Esophagus muscularis mucosa (tissue), 4 donors: Measurements from ENCODE around the gene LRGUK. TPM values are rescaled to one million over a fixed set of nuclear protein-coding genes. Genes with fewer than 3 reads are reported as not detected.

ENCODE experiments used
- DNase-seq: peaks from one replicate; pipeline ENCODE4 v3.0.0-alpha.2; 2017; ENCODE audit errors: extremely low spot score
- H3K27ac ChIP-seq, 4 donors: fragments of 200-600 bp; sonication (generic); replicated peaks in 1 of 4; 1 replicate in 3 of 4; 2 replicates in 1 of 4; pipeline ENCODE4 v1.5.1; 2016 to 2019; ENCODE audit warnings: mild to moderate bottlenecking in 1 of 4
- H3K27me3 ChIP-seq, 4 donors: fragments of 200-600 bp; sonication (generic); one replicate each; pipeline versions ENCODE4 v1.5.1 to v1.6.0; 2016 to 2019
- H3K36me3 ChIP-seq, 4 donors: fragments of 200-600 bp; sonication (generic); one replicate each; pipeline ENCODE4 v1.5.1; 2016 to 2019
- H3K4me1 ChIP-seq, 4 donors: fragments of 200-600 bp; sonication (generic); one replicate each; pipeline ENCODE4 v1.5.1; 2016 to 2019
- H3K4me3 ChIP-seq, 4 donors: fragments of 200-600 bp; sonication (generic); 1 replicate in 2 of 4; 2 replicates in 2 of 4; pipeline ENCODE4 v1.5.1; 2016 to 2019; ENCODE audit warnings: mild to moderate bottlenecking in 4 of 4, moderate library complexity in 1 of 4
- H3K9me3 ChIP-seq, 4 donors: fragments of 200-600 bp; sonication (generic); 1 replicate in 3 of 4; 2 replicates in 1 of 4; pipeline ENCODE4 v1.5.1; 2016 to 2019
- EP300 ChIP-seq: sonication (generic); formaldehyde crosslinking; IDR thresholded peaks from one replicate; pipeline ENCODE4 v1.6.1; 2017; ENCODE audit warnings: antibody characterized with exemption
- POLR2A ChIP-seq: fragments of 450-650 bp; IDR thresholded peaks from one replicate; pipeline ENCODE4 v1.6.1; 2017; ENCODE audit warnings: antibody characterized with exemption, moderate library complexity, mild to moderate bottlenecking, low read depth
- POLR2AphosphoS5 ChIP-seq, 2 donors: sonication (generic); formaldehyde crosslinking; IDR thresholded peaks; one replicate each; pipeline ENCODE4 v1.6.1; 2017; ENCODE audit warnings: antibody characterized with exemption in 2 of 2
- WGBS: methylation state at CpG from one replicate; pipeline ENCODE4 v1.1.5; 2018; 5-methylcytosine and 5-hydroxymethylcytosine counted together
- intact Hi-C: fragments of 100-400 bp; cut with DNase I; formaldehyde crosslinking; loops from one replicate; pipeline ENCODE4 v1.15.1; 2023
- total RNA-seq, 4 donors: library from RNA; depleted of rRNA; stranded (reverse); fragments of >200 nt; gene quantifications; one replicate each; pipeline versions ENCODE4 v1.1.0 to v1.2.1, GENCODE V29; 2016
- TF ChIP-seq, protein P1 (sequence below), 3 experiments: fragments of 200-600 bp in 2 of 3; fragments of 450-650 bp in 1 of 3; sonication (generic) in 2 of 3; IDR thresholded peaks; one replicate each; pipeline ENCODE4 v1.5.1; 2017 to 2019; ENCODE audit warnings: antibody characterized with exemption in 3 of 3, mild to moderate bottlenecking in 2 of 3, moderate library complexity in 1 of 3

Gene LRGUK
- total RNA-seq, 4 donors from 2014 or later: 0.13 to 0.83 (median 0.31) TPM

DNA sequence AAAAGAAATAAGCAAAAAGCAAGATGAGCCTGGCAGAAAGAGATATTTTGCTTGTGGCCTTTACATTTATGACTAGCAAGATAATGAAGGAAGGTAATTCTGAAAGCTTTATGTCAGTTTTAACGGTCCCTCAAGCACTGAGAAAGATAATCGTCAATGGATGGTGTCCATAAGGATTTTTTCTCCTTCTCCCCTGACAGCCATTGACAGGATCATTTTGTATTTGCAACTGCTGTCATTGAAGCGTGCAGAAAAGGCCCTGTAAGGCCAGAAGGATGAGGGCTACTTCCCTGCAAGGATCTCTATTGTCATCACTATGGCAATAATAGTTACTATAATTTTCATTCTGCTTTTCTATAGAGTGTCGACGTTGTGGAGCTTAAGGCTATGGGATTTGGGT, 994 bp upstream of the LRGUK start:
- intact Hi-C loops: no loop called here

DNA sequence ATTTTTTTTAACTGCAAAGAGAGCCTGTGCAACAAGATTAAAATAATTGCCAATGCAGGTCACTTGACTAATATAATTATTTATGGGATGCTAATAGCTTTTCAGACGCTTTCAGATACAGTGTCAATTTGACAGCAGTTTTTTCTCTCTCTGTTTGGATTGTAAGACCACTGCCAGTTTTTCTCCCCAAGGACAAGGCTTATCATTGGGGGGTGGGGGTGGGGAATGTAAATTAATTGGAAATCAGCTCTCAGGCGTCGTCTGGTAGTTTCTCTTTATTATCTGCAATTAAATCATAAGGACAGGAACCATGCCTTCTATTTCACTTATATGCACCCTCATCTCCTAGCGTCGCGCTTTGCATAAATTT, 559 bp upstream of the LRGUK start:
- no peaks in the 10 kb centered on the region for H3K9me3 ChIP-seq
- intact Hi-C loops: no loop called here
- H3K27ac ChIP-seq: no peak overlapping the region
- DNase-seq: no peak
- H3K4me3 ChIP-seq: peak overlapping the region; percentile 65 to 83 (median 68)
- no peak for TF ChIP-seq POLR2A
- TF ChIP-seq, protein P1, sequence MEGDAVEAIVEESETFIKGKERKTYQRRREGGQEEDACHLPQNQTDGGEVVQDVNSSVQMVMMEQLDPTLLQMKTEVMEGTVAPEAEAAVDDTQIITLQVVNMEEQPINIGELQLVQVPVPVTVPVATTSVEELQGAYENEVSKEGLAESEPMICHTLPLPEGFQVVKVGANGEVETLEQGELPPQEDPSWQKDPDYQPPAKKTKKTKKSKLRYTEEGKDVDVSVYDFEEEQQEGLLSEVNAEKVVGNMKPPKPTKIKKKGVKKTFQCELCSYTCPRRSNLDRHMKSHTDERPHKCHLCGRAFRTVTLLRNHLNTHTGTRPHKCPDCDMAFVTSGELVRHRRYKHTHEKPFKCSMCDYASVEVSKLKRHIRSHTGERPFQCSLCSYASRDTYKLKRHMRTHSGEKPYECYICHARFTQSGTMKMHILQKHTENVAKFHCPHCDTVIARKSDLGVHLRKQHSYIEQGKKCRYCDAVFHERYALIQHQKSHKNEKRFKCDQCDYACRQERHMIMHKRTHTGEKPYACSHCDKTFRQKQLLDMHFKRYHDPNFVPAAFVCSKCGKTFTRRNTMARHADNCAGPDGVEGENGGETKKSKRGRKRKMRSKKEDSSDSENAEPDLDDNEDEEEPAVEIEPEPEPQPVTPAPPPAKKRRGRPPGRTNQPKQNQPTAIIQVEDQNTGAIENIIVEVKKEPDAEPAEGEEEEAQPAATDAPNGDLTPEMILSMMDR (IDR thresholded peaks at IDR 0.05): no peak
- TF ChIP-seq POLR2AphosphoS5 (IDR thresholded peaks at IDR 0.05): no peak
- no peaks in the 10 kb centered on the region for H3K27me3 ChIP-seq
- WGBS: 13% methylated on average over 6 of the region's 6 CpGs
- no peaks in the 10 kb centered on the region for H3K36me3 ChIP-seq
- H3K4me1 ChIP-seq: peaks cover 12 to 19% (median 13%) of the 10 kb centered on the region in 4 donors

More for the DNA sequence above, 994 bp upstream of the LRGUK start:
- no peak overlapping the region for H3K27ac ChIP-seq
- H3K4me3 ChIP-seq: no peak overlapping the region
- DNase-seq: no peak
- WGBS: 85% methylated on average over 5 of the region's 5 CpGs
- no peaks in the 10 kb centered on the region for H3K27me3 ChIP-seq
- TF ChIP-seq EP300 (no peak), POLR2A (no peak), POLR2AphosphoS5 (IDR thresholded peaks at IDR 0.05) (no peak)
- TF ChIP-seq, protein P1 (IDR thresholded peaks at IDR 0.05): no peak
- H3K9me3 ChIP-seq: no peaks in the 10 kb centered on the region
- no peaks in the 10 kb centered on the region for H3K36me3 ChIP-seq
- H3K4me1 ChIP-seq: peaks cover 12 to 19% (median 13%) of the 10 kb centered on the region in 4 donors

DNA sequence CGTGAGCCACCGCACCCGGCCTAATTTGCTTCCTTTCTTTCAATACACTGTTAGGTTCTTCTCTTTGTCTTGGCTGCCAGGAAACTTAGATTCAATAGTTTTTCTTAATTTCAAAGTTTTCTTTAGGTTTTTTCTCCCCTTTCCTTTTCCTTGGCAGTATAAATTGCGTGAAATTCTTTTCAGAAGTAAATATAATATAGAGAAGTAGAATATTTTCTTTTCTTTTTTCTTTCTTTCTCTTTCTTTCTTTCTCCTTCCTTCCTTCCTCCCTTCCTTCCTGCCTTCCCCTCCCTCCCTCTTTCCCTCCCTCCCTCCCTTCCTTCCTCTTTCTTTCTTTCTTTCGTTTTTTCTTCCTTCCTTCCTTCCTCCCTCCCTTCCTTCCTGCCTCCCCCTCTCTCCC, 1.7 kb downstream of the LRGUK start:
- intact Hi-C loops: no loop called here

DNA sequence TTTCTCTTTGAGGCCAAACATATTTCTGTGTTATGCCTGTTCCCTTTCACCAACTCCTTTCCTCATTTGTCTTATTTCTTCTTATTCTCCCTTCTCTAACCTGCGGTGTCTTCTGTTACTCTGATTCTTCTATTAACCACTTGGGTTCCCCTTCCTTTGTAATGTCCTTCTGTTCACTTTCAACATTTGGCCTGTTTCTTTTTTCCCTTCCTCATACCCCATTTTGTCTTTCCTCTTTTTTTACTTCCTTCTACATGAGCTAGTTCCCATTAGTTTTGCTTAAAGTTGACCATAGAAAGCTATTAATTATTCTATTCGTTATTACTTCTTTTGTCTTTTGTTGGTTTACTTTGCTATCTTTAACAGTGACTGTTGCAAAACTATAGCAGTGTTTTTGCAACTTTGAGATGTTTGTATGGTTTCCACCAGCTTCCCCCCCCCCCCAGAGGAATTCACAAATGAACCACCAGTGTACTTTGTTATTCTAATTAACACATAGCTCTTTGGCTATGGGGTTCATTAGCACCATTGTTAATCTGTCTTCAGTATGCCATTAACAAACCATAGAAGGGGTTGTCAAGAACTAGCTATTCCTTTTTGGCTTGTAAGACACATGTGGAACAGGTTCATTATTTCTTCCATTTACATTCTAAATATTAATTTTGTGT, 2.9 kb downstream of the LRGUK start:
- Histone ChIP-seq H3K36me3 (no peaks in the 10 kb centered on the region), H3K27ac (no peak overlapping the region), H3K27me3 (no peaks in the 10 kb centered on the region), H3K4me3 (no peak overlapping the region), H3K9me3 (no peaks in the 10 kb centered on the region), H3K4me1 (peaks cover 12 to 19% (median 13%) of the 10 kb centered on the region in 4 donors)
- 30% methylated on average over 2 of the region's 2 CpGs for WGBS
- TF ChIP-seq POLR2A (no peak), EP300 (no peak), POLR2AphosphoS5 (IDR thresholded peaks at IDR 0.05) (no peak)
- TF ChIP-seq, protein P1 (IDR thresholded peaks at IDR 0.05): no peak
- intact Hi-C loops: loop anchor here (5.0 kb wide), 1 partner anchor 192 kb away; no protein-coding TSS in a partner anchor
- DNase-seq: no peak

More for the DNA sequence above, 1.7 kb downstream of the LRGUK start:
- 83% methylated on average over 5 of the region's 5 CpGs for WGBS
- no peak overlapping the region for H3K4me3 ChIP-seq
- H3K4me1 ChIP-seq: peaks cover 12 to 19% (median 13%) of the 10 kb centered on the region in 4 donors
- no peaks in the 10 kb centered on the region for H3K27me3 ChIP-seq
- no peak for DNase-seq
- no peaks in the 10 kb centered on the region for H3K36me3 ChIP-seq
- TF ChIP-seq, protein P1 (IDR thresholded peaks at IDR 0.05): no peak
- TF ChIP-seq EP300: no peak
- no peak for TF ChIP-seq POLR2AphosphoS5 (IDR thresholded peaks at IDR 0.05)
- TF ChIP-seq POLR2A: no peak
- no peak overlapping the region for H3K27ac ChIP-seq
- no peaks in the 10 kb centered on the region for H3K9me3 ChIP-seq

DNA sequence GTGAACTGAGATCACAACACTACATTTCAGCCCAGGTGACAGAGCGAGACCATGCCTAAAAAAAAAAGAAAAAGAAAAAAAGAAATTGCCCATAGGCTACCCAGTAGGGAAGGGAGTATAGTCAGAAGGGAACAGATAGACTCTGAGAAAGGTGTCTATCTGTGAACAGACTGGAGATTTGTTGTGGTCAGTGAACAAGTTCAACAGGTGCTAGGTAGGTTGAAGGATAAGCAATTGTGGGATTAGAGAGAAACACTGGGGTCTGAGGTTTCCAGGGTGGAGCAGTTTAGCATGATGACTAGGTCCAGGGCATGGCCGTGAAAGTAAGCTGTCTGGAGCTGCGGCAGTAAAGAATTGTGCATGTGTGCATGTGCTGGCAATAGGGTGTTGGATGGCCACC, 6.9 kb downstream of the LRGUK start:
- TF ChIP-seq POLR2A (no peak), POLR2AphosphoS5 (IDR thresholded peaks at IDR 0.05) (no peak), EP300 (no peak)
- TF ChIP-seq, protein P1 (IDR thresholded peaks at IDR 0.05): no peak
- H3K4me3 ChIP-seq: no peak overlapping the region
- WGBS: 96% methylated on average over 3 of the region's 3 CpGs
- no peaks in the 10 kb centered on the region for H3K9me3 ChIP-seq
- H3K4me1 ChIP-seq: no peaks in the 10 kb centered on the region
- intact Hi-C loops: loop anchor here (5.0 kb wide), 1 partner anchor 188 kb away; no protein-coding TSS in a partner anchor
- no peak overlapping the region for H3K27ac ChIP-seq
- DNase-seq: no peak
- no peaks in the 10 kb centered on the region for H3K36me3 ChIP-seq
- H3K27me3 ChIP-seq: no peaks in the 10 kb centered on the region
